GM12878 (cell line): Measurements from ENCODE around the gene TTLL10. TPM values are rescaled to one million over a fixed set of nuclear protein-coding genes. Genes with fewer than 3 reads are reported as not detected.

Experiments
- ATAC-seq: fragments of 200-7000 bp; cut with Tn5 transposase; 3 replicates; pipeline ENCODE4 v1.9.1; 2020; ENCODE audit warnings: mild to moderate bottlenecking, moderate library complexity
- BruUV-seq: library from RNA; stranded (reverse); fragments of 400-500 nt; replicated peaks from 2 replicates; lab custom pipeline; 2021; lab: Mats Ljungman, UMichigan
- CTCF ChIA-PET: fragments of 300-600 bp; sonication (Branson Sonifier 250); formaldehyde crosslinking; extraction: SDS; loops from one replicate; lab custom pipeline; 2021; ENCODE audit warnings: inconsistent platforms; lab: Yijun Ruan, JAX
- POLR2A ChIA-PET: fragments of 350-600 bp; formaldehyde crosslinking; extraction: SDS; loops from one replicate; lab custom pipeline; 2021; ENCODE audit warnings: inconsistent platforms; lab: Charles Lee
- RAD21 ChIA-PET: fragments of 300-600 bp; sonication (Branson Sonifier 250); formaldehyde crosslinking; loops from one replicate; lab custom pipeline; 2023; ENCODE audit warnings: antibody characterized with exemption; ENCODE audit not compliant: unreplicated experiment; lab: Charles Lee
- SMC1A ChIA-PET: fragments of 300-600 bp; sonication (Branson Sonifier 250); formaldehyde crosslinking; loops from one replicate; lab custom pipeline; 2023; ENCODE audit not compliant: unreplicated experiment, uncharacterized antibody; lab: Charles Lee
- DNase-seq: peaks from one replicate; pipeline ENCODE4 v3.0.0-alpha.2; 2011; ENCODE audit warnings: low read depth, low spot score
- FAIRE-seq: peaks from 3 replicates; lab custom pipeline; 2011; peaks lifted over from hg19 to GRCh38; lab: Jason Lieb, UNC
- H2AFZ ChIP-seq: 2 replicates; pipeline ENCODE4 v1.6.0; 2011; ENCODE audit warnings: low read depth, low read length, control low read depth; ENCODE audit not compliant: control insufficient read depth
- H3K27ac ChIP-seq: 2 replicates; pipeline ENCODE4 v1.5.1; 2011; ENCODE audit warnings: control low read depth; ENCODE audit not compliant: control insufficient read depth, insufficient read depth
- H3K27me3 ChIP-seq, 2 experiments: replicated peaks in 1 of 2; 2 replicates each; pipeline versions ENCODE4 v1.6.0 to v1.6.1; 2011; ENCODE audit warnings: low read length in 1 of 2; ENCODE audit not compliant: control insufficient read depth in 2 of 2, insufficient read depth in 2 of 2
- H3K36me3 ChIP-seq, 2 experiments: 2 replicates each; pipeline ENCODE4 v1.5.1; 2011; ENCODE audit warnings: low read length in 1 of 2; ENCODE audit not compliant: control insufficient read depth in 2 of 2, insufficient read depth in 2 of 2
- H3K4me1 ChIP-seq: 2 replicates; pipeline ENCODE4 v1.6.1; 2011; ENCODE audit warnings: mild to moderate bottlenecking, low read length, moderate library complexity, mixed read lengths; ENCODE audit not compliant: control insufficient read depth, insufficient read depth
- H3K4me2 ChIP-seq: 2 replicates; pipeline ENCODE4 v1.6.0; 2011; ENCODE audit warnings: control low read depth; ENCODE audit not compliant: control insufficient read depth, insufficient read depth
- H3K4me3 ChIP-seq: fragments of 200-600 bp; sonication (generic); 2 replicates; pipeline ENCODE4 v1.5.1; 2016
- H3K79me2 ChIP-seq: 2 replicates; pipeline ENCODE4 v1.6.0; 2011; ENCODE audit warnings: low read length; ENCODE audit not compliant: control insufficient read depth, insufficient read depth
- H3K9ac ChIP-seq: 2 replicates; pipeline ENCODE4 v1.8.0; 2011; ENCODE audit warnings: low read length, control low read depth, mixed read lengths; ENCODE audit not compliant: control insufficient read depth, insufficient read depth
- H3K9me3 ChIP-seq: replicated peaks from 3 replicates; pipeline ENCODE4 v1.5.1; 2011; ENCODE audit warnings: mild to moderate bottlenecking, low read length; ENCODE audit not compliant: control insufficient read depth, insufficient read depth
- H4K20me1 ChIP-seq: 2 replicates; pipeline ENCODE4 v1.6.0; 2011; ENCODE audit not compliant: control insufficient read depth, insufficient read depth
- HDAC6 ChIP-seq: fragments of 200-600 bp; sonication (generic); IDR thresholded peaks from one replicate; pipeline ENCODE4 v1.8.0; 2017; ENCODE audit warnings: antibody characterized with exemption; ENCODE audit not compliant: unreplicated experiment
- NR2F1 ChIP-seq: fragments of 450-650 bp; conservative IDR thresholded peaks from 2 replicates; pipeline ENCODE4 v1.6.1; 2017; ENCODE audit warnings: mild to moderate bottlenecking
- POU2F2 ChIP-seq: IDR thresholded peaks from 3 replicates; pipeline ENCODE4 v1.6.1; 2011; ENCODE audit warnings: low read depth, mild to moderate bottlenecking, low read length, borderline replicate concordance
- WGBS: methylation state at CpG from one replicate; pipeline ENCODE4 v1.1.6; 2016; ENCODE audit warnings: low lambda C conversion rate; ENCODE audit not compliant: insufficient replicate concordance, insufficient coverage; ENCODE audit errors: missing lambda C conversion rate; 5-methylcytosine and 5-hydroxymethylcytosine counted together
- in situ Hi-C: fragments of 300-500 bp; cut with MboI; formaldehyde crosslinking; loops from 9 replicates; pipeline ENCODE4 v1.14.3; 2018; ENCODE audit warnings: mixed read lengths
- intact Hi-C: fragments of 100-400 bp; cut with micrococcal nuclease; formaldehyde crosslinking; loops from one replicate; pipeline ENCODE4 v1.14.2; 2022; ENCODE audit not compliant: unreplicated experiment
- polyA plus RNA-seq, 11 experiments: library from polyadenylated mRNA; depleted of rRNA in 4 of 11; unstranded in 6 of 11; stranded (reverse) in 5 of 11; fragments of >200 nt; fragmentation: Nextera tagmentation in 4 of 11; fragmentation: Illumina TruSeq in 1 of 11; extraction: Ambion mirVana in 4 of 11; extraction: Trizol in 1 of 11; gene quantifications; 1 replicate in 1 of 11; 2 replicates in 10 of 11; pipeline versions ENCODE4 v1.2.1 to v1.2.3, GENCODE V29; 2011 to 2016; ENCODE audit warnings: inconsistent platforms in 2 of 11, missing spikeins in 2 of 11, low read depth in 1 of 11
- total RNA-seq, 4 experiments: library from RNA; depleted of rRNA in 3 of 4; stranded (reverse); fragments of >200 nt in 3 of 4; fragmentation: Illumina TruSeq in 1 of 4; extraction: Trizol in 1 of 4; gene quantifications; 2 replicates each; pipeline versions ENCODE4 v1.2.1 to v1.2.3, GENCODE V29; 2013 to 2021
- TF ChIP-seq, protein P1 (sequence below): fragments of 450-650 bp; IDR thresholded peaks from 2 replicates; pipeline ENCODE4 v1.6.1; 2017; ENCODE audit warnings: mild to moderate bottlenecking
- TF ChIP-seq, protein P2 (sequence below): IDR thresholded peaks from 2 replicates; pipeline ENCODE4 v1.6.1; 2011; ENCODE audit warnings: borderline replicate concordance, low read depth, mild to moderate bottlenecking, moderate library complexity, low read length; ENCODE audit not compliant: insufficient read depth, poor library complexity, severe bottlenecking

TTLL10 gene
- total and polyA plus RNA-seq, 10 of the 15 experiments (the other 5 are each of a cell fraction or from before 2014, with no cell fraction given), result not detected

GRCh38 chr1:1176931-1177330 lies 3.3 kb downstream of the TTLL10 start:
- in situ Hi-C loops (no loop called here), intact Hi-C loops (no loop called here)
- no peaks in the 10 kb centered on the region; the same call in 2 of the 3 replicates for H3K9me3 ChIP-seq
- no peak overlapping the region for H3K9ac ChIP-seq
- no peak overlapping the region for H3K4me3 ChIP-seq
- DNase-seq, result no peak
- CTCF ChIA-PET, result no interaction called here
- H3K4me1 ChIP-seq, result peaks cover 7% of the 10 kb centered on the region
- no peaks in the 10 kb centered on the region; a peak in 2 of 4 replicates for H3K27me3 ChIP-seq
- H3K79me2 ChIP-seq, result no peaks in the 10 kb centered on the region
- SMC1A ChIA-PET, result no interaction called here
- H3K4me2 ChIP-seq, result no peak overlapping the region
- no peaks in the 10 kb centered on the region for H3K36me3 ChIP-seq
- ATAC-seq, result no peak
- RAD21 ChIA-PET, result no interaction called here
- 8% methylated on average over 7 of the region's 7 CpGs for WGBS
- no peaks in the 10 kb centered on the region for H4K20me1 ChIP-seq
- POLR2A ChIA-PET, result no interaction called here
- no TSS peak for BruUV-seq
- H3K27ac ChIP-seq, result no peak overlapping the region
- FAIRE-seq, result no peak
- TF ChIP-seq HDAC6, result no peak
- TF ChIP-seq, protein P1, sequence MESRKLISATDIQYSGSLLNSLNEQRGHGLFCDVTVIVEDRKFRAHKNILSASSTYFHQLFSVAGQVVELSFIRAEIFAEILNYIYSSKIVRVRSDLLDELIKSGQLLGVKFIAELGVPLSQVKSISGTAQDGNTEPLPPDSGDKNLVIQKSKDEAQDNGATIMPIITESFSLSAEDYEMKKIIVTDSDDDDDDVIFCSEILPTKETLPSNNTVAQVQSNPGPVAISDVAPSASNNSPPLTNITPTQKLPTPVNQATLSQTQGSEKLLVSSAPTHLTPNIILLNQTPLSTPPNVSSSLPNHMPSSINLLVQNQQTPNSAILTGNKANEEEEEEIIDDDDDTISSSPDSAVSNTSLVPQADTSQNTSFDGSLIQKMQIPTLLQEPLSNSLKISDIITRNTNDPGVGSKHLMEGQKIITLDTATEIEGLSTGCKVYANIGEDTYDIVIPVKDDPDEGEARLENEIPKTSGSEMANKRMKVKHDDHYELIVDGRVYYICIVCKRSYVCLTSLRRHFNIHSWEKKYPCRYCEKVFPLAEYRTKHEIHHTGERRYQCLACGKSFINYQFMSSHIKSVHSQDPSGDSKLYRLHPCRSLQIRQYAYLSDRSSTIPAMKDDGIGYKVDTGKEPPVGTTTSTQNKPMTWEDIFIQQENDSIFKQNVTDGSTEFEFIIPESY, result no peak
- TF ChIP-seq NR2F1, result no peak
- TF ChIP-seq, protein P2, sequence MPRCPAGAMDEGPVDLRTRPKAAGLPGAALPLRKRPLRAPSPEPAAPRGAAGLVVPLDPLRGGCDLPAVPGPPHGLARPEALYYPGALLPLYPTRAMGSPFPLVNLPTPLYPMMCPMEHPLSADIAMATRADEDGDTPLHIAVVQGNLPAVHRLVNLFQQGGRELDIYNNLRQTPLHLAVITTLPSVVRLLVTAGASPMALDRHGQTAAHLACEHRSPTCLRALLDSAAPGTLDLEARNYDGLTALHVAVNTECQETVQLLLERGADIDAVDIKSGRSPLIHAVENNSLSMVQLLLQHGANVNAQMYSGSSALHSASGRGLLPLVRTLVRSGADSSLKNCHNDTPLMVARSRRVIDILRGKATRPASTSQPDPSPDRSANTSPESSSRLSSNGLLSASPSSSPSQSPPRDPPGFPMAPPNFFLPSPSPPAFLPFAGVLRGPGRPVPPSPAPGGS, result peak; percentile 24
- no peak for TF ChIP-seq POU2F2
- no peak overlapping the region for H2AFZ ChIP-seq
